Upper lobe of right lung (tissue), 1 donor: ENCODE data around the gene ZNF592. TPM values are rescaled to one million over a fixed set of nuclear protein-coding genes. Genes with fewer than 3 reads are reported as not detected.
A peak's percentile ranks its signal among the peaks of the same experiment; 100 is the strongest.

Experiments
- ATAC-seq: fragments of 200-7000 bp; cut with Tn5 transposase; one replicate; pipeline ENCODE4 v1.9.1; 2020; ENCODE audit warnings: mild to moderate bottlenecking, moderate library complexity
- DNase-seq: peaks from one replicate; pipeline ENCODE4 v3.0.0-alpha.2; 2020
- H3K27ac ChIP-seq: fragments of 200-600 bp; one replicate; pipeline ENCODE4 v1.8.0; 2022
- H3K27me3 ChIP-seq: fragments of 200-600 bp; one replicate; pipeline ENCODE4 v1.8.0; 2022; ENCODE audit warnings: mild to moderate bottlenecking
- H3K36me3 ChIP-seq: fragments of 200-600 bp; one replicate; pipeline ENCODE4 v1.8.0; 2022
- H3K4me1 ChIP-seq: fragments of 200-600 bp; one replicate; pipeline ENCODE4 v1.8.0; 2022
- H3K4me3 ChIP-seq: fragments of 200-600 bp; one replicate; pipeline ENCODE4 v1.8.0; 2022; ENCODE audit warnings: mild to moderate bottlenecking
- H3K9me3 ChIP-seq: fragments of 200-600 bp; one replicate; pipeline ENCODE4 v1.8.0; 2022
- CTCF ChIP-seq: fragments of 200-600 bp; IDR thresholded peaks from one replicate; pipeline ENCODE4 v1.8.0; 2022; ENCODE audit warnings: antibody characterized with exemption
- intact Hi-C: fragments of 100-400 bp; cut with DNase I; formaldehyde crosslinking; loops from one replicate; pipeline ENCODE4 v1.11.0; 2022
- total RNA-seq: library from RNA; stranded (reverse); fragmentation: NEBNext Ultra II Directional; extraction: Animal tissue kit (Norgen Biotek cat#: 25700); gene quantifications from one replicate; pipeline ENCODE4 v1.2.1, GENCODE V29; 2021
- donor health status: DM: no; HTN: yes; CAD: no; lungs with severe emphysema.

ZNF592 gene
- total RNA-seq, 1 donor from 2014 or later, result 33.3 TPM

- Histone ChIP-seq H3K36me3 (no peaks in the 10 kb centered on the region), H3K27me3 (no peaks in the 10 kb centered on the region), H3K4me1 (peaks cover 24% of the 10 kb centered on the region), H3K27ac (peak overlapping the region; percentile 36), H3K9me3 (no peaks in the 10 kb centered on the region), H3K4me3 (no peak overlapping the region)
- no peak for DNase-seq
- no peak for TF ChIP-seq CTCF
- peak; percentile 37 for ATAC-seq
- intact Hi-C loops, result no loop called here
Measured at GRCh38 chr15:84828086-84828908, 79.9 kb downstream of the ZNF592 start.

DNA sequence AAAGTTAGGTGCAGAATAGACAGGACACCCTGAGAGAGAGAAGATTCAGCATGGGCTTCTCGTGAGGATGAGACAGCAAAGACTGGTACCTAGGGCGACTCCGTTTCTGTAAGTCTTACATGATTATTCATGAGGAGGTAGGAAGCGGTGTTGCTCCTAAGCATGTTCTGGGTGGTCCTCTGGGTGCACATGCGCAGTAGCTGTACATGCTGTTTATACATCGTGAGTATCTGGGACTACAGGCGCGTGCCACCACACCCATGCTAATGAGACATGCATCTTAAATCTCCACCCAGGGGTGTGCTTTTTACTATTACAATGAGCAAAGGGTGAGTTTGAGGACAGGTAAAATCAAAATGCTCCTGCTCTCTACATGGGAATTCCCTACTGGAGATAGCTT, 81.0 kb downstream of the ZNF592 start:
- Histone ChIP-seq H3K4me1 (peaks cover 20% of the 10 kb centered on the region), H3K27me3 (no peaks in the 10 kb centered on the region), H3K27ac (no peak overlapping the region), H3K4me3 (no peak overlapping the region), H3K36me3 (no peaks in the 10 kb centered on the region), H3K9me3 (no peaks in the 10 kb centered on the region)
- no peak for TF ChIP-seq CTCF
- intact Hi-C loops, result no loop called here
- DNase-seq, result no peak
- no peak for ATAC-seq

- Histone ChIP-seq H3K9me3 (no peaks in the 10 kb centered on the region), H3K27me3 (no peaks in the 10 kb centered on the region), H3K36me3 (no peaks in the 10 kb centered on the region), H3K4me3 (no peak overlapping the region), H3K4me1 (peaks cover 20% of the 10 kb centered on the region), H3K27ac (no peak overlapping the region)
- ATAC-seq, result no peak
- no peak for DNase-seq
- TF ChIP-seq CTCF, result no peak
- intact Hi-C loops, result no loop called here
Measured at GRCh38 chr15:84830036-84830435, 81.6 kb downstream of the ZNF592 start.

GRCh38 chr15:84831028-84831427, 82.6 kb downstream of the ZNF592 start:
- H3K27me3 ChIP-seq, result no peaks in the 10 kb centered on the region
- ATAC-seq (no peak), DNase-seq (no peak)
- no peak for TF ChIP-seq CTCF
- H3K9me3 ChIP-seq, result no peaks in the 10 kb centered on the region
- H3K4me3 ChIP-seq, result no peak overlapping the region
- no peaks in the 10 kb centered on the region for H3K36me3 ChIP-seq
- peaks cover 20% of the 10 kb centered on the region for H3K4me1 ChIP-seq
- intact Hi-C loops, result no loop called here
- H3K27ac ChIP-seq, result no peak overlapping the region

- H3K4me1 ChIP-seq, result peaks cover 20% of the 10 kb centered on the region
Measured at GRCh38 chr15:84831613-84832012, 83.2 kb downstream of the ZNF592 start.

More at GRCh38 chr15:84831613-84832012, 83.2 kb downstream of the ZNF592 start:
- H3K9me3 ChIP-seq, result no peaks in the 10 kb centered on the region
- TF ChIP-seq CTCF, result no peak
- H3K36me3 ChIP-seq, result no peaks in the 10 kb centered on the region
- intact Hi-C loops, result no loop called here
- no peaks in the 10 kb centered on the region for H3K27me3 ChIP-seq
- H3K4me3 ChIP-seq, result no peak overlapping the region
- no peak overlapping the region for H3K27ac ChIP-seq
- DNase-seq (no peak), ATAC-seq (no peak)
